Stimulated activated CD8-positive, alpha-beta memory T cell treated with anti-CD3 and anti-CD28 coated beads, Interleukin-15, amount 100 ng/mL, for 24 hours (primary cell): ENCODE results near the gene TADA3.
A peak's percentile ranks its signal among the peaks of the same experiment; 100 is the strongest.

Experiments
- DNase-seq: peaks from one replicate; pipeline ENCODE4 v3.0.0-alpha.2; 2020; ENCODE audit warnings: low read depth

TADA3 gene, protein sequence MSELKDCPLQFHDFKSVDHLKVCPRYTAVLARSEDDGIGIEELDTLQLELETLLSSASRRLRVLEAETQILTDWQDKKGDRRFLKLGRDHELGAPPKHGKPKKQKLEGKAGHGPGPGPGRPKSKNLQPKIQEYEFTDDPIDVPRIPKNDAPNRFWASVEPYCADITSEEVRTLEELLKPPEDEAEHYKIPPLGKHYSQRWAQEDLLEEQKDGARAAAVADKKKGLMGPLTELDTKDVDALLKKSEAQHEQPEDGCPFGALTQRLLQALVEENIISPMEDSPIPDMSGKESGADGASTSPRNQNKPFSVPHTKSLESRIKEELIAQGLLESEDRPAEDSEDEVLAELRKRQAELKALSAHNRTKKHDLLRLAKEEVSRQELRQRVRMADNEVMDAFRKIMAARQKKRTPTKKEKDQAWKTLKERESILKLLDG

DNA sequence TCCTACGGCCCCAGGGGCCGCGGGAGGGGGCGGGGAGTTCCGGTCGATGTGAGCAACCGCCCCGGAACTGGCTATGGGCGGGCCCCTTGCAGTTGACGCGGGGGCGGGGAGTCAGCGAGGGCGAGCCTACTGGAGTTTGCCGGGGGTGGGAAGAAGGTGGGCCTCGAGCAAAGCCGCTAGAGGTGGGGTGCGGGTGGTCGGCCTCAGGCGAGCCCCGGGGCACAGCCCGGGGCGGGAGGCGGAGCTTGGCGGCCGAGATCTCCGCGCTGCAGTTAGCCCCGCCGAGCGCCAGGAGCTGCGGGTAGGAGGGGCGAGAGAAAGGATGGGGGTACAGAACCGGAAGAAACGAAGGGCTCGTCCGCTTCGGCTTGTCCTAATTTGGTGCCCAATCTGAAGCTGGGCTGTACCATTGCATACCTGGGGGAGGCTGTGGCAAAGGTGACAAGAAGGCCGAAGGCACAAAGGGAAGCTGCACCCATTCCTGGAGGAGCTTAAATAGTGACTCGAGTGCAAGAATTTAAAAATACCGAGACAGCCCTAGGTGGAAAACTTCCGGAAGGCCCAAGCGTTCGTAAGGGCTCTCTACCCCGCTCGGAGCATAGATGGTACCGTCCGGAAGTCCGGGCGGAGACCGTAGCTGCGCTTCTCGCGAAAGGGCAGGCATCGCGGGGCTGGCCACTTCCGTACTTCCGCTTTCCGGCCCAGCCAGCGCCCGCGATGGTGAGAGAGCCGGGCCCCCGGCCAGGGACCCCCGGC, at the start of gene TADA3, which contains the start of gene ARPC4:
TSS of gene TADA3 (minus strand) at position 69 of the 756 bp plus-strand sequence. CDS start 1,007 bp downstream, outside the sequence.
TSS of gene ARPC4 (plus strand) at position 678 of the 756 bp plus-strand sequence. CDS start at position 718, 40 bp downstream.
- DNase-seq, result peak; percentile 78

DNA sequence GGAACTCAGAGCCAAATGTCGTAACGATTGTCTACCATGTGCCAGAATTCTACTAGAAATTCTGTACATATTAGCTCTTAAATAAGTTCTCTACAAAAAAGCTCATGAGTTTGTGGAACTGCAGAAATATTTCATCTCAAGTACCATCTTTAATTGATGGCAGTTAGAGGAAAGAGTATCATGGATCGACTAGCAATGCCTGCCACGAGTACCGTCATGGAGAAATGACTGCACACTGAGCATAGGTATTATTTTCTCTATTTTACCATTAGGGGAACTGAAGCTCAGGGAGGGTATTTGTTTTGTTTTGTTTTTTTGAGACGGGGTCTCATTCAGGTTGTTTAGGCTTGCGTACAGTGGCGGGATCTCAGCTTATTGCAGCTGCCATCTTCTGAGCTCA, 48.7 kb upstream of the TADA3 start:
- DNase-seq, result no peak

DNA sequence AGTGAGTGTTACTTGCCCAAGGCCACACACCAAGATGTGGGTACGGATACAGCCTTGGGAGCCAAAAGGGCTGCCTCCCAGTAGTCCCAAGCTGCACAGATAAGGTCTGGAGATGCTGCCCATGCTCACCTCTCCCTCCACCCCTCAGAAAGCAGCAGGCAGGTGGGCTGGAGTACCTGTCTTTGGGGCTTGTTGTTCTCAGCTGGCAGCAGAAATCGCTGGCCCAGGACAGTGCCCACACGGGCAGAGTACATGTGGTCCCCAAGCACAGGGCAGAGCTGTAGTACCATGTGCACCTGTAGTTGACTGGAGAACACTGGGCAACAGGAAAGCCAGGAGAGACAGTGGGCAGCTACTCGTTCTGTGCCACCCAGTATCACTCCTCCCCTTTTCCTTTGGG, 46.6 kb upstream of the TADA3 start:
- no peak for DNase-seq

DNA sequence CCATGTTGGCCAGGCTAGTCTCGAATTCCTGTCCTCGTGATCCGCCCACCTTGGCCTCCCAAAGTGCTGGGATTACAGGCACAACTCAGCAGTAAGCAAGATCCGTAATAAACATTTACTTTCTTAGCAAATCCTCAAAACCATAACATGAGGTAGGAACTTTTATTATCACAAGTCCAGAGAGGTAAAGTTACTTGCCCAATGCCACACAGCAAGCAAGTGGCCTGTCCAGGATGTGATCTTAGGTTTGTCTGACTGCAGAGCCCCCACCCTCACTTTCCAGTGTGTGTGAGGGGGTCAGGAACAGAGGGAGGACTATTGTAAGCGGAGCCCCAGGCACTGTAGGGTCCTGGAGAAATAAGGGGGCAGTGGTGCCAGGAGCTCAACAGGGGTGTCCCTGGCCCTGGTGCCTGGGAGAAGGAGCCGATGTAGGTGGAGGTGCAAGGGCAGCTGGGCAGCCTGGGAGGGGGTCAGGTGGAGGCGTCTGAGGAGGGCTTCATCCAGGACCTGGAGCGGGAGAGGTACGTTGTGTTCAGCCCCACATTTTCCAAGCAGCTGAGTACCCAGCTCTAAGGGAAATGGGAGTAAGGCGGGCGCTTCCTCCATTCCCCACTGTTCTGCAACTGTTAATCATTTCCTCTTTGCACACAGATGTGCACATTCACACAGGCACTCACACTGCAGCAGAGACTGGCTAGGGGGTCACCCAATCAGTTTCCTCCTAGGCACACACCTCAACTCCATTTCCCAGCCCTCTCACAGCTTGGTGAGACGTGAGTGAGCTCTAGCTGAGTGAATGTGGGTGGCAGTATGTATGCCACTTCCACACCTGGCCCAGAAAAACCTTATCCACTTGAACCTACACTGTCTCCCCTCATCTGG, 45.7 kb upstream of the TADA3 start:
- no peak for DNase-seq

DNA sequence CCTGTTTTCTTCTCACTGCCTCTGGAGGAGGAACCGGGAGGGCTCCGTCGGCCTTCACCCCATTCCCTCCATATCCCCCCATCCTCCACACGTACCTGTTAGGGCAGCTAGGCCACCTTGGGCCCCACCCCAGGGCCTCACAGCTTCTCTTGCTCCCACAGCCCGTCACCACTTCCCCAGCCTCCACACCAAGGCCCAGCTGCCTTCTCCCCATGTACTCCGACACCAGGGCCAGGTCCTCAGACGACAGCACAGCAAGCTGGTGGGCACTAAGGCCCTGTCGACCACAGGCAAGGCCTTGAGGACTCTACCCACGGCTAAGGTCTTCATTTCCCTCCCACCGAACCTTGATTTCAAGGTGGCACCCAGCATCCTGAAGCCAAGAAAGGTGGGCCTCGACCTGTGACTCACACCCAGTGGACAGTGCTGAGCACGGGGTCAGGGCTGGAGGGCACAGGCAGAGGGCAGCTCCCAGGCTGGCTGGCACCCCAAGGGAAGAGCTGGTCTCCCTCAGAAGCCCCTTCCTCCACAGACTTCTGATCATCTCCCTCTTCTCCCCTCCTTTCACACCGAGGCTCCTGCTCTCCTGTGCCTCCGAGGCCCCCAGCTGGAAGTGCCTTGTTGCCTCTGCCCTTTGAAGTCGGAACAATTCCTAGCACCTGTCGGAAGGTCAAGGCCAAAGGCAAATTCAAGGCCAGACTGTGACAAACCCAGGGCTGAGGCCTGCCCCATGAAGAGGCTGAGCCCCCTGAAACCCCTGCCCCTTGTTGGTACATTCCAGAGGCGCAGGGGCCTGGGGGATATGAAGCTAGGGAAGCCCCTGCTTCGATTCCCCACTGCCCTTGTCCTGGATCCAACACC, 42.5 kb upstream of the TADA3 start:
- DNase-seq, result no peak

DNA sequence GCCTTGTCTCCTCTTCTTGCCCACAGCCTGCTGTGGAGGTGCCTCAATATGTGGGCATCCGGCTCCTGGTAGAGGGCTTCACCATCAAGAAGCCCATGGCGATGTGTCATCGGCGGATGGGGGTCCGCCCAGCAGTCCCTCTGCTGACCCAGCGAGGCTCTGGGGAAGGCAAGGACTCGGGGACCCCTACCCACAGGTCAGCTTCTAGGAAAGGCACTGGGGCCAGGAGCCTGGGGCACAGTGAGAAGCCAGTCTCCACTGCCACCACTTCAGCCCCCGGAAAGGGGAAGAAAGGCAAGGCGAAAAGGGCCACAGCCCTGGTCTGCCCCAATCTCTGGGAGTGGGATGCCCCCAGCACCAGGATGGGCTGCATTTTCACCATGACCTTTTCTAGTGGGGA, 40.8 kb upstream of the TADA3 start:
- no peak for DNase-seq

DNA sequence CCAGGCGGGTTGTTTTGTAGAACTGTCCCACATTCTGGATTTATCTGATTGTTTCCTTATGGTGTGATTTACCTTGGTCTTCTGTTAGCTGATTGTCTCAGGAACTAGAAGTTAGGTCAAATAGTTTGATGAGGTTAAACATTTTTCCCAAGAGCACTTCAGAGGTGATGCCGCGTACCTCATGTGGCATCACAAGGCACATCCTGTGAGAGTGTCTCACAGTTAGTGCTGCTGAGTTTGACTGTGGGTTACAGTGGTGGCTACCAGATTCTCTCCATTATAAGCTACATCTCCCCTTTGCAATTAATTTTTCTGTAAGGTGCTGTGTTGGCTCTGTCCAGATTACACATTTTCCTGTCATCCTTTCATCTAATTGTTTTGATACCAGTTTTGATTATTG, 39.0 kb upstream of the TADA3 start:
- no peak for DNase-seq

DNA sequence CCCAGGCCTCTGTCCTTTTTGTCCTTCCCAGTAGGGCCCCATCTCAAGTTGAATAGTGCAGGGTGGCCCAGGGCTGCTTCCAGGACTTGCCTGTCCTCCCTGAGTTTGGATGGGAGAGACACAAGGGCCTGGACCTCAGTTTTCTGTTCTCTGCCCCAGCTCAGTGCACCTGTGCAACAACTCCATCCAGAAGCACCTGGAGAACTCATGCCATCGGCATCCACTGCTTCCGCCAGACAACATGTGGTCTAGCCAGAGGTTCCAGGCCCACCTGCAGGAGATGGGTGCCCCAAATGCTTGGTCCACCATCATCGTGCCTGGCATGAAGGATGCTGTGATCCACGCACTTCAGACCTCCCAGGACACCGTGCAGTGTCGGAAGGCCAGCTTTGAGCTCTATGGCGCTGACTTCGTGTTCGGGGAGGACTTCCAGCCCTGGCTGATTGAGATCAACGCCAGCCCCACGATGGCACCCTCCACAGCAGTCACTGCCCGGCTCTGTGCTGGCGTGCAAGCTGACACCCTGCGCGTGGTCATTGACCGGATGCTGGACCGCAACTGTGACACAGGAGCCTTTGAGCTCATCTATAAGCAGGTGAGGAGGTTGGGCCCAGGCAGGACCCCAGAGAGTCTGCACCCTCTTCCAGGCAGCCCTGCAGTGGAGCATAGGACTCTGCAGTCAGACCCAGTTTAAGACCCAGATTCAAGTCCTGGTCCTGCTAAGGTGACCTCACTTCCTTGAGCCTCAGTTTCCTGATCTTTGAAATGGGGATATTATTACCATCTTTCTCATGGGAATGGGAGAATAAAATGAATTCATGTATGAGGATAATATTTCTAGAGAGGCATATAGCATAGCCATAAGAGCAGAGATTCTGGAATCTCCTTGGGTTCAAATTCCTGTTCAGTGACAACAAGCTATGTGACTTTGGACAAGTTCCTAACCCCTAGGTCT, 36.8 kb upstream of the TADA3 start:
- no peak for DNase-seq

DNA sequence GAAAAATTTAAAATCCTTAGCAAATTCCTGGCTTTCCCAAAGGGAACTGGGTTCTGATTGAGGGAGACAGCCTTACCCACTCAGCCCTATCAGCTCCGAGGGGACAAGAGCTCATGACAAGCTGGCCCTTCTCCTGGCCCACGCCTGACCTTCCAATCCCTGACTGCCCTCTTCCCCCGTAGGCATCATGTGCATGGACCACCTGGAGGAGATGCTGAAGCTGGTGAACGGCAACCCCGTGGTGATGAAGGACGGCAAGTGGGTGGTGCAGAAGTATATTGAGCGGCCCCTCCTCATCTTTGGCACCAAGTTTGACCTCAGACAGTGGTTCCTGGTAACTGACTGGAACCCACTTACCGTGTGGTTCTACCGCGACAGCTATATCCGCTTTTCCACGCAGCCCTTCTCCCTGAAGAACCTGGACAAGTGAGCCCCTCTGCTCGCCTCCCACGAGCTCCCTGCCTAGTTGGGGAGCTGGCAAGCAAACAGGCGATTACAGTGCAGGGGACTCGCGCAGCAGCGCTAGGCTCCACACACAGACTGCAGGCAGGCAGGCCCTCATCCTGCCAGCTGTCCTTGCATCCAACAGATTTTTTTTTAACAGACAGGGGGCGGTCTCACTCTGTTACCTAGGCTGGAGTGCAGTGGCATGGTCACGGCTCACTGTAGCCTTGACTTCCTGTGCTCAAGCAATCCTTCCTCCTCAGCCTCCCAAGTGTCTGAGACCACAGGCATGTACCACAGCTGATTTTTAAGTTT, 34.7 kb upstream of the TADA3 start:
- DNase-seq, result no peak

DNA sequence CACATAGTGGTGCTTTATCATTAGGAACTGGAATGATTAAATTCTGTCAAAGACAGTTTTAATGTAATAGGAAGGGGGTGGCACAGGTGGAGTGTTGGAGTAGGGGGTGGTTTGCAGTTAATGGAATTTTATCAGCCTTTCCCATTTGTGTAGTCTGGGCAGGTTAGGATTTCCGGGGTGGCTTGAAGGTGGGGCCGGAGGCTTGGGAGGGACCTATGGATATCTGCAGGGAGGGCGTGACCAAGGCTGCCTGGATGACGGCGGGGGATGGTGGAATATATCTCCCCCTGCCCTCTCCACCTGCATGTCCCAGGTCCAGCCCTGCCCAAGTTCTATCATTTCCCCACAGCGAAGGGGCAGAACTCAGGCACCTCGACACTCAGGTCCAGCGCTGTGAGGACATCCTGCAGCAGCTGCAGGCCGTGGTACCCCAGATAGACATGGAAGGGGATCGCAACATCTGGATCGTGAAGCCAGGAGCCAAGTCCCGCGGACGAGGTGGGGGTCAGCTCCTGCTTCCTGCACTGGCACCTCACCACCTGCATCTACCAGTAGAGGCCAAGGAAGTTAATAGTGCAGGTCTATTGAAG, 33.3 kb upstream of the TADA3 start:
- DNase-seq, result no peak

DNA sequence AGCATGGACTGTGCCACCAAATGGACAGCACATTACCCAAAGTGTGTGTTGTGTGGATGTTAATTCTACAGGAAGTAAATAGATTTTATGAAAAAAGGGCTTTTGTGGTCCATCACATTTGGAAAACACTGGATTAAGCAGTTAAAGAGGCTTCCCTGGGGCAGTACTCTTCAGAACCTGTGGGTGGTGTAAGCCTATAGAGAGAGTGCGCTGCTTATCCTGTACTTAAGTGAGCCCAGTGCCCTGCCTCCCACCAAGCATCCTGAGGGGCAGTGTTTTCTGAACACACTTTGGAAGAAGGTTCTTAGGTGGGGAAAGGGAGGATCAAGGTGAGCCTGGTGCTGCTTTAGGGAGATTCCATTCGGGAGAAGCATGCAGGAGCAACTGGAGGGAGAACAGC, 28.7 kb upstream of the TADA3 start:
- DNase-seq, result no peak

DNA sequence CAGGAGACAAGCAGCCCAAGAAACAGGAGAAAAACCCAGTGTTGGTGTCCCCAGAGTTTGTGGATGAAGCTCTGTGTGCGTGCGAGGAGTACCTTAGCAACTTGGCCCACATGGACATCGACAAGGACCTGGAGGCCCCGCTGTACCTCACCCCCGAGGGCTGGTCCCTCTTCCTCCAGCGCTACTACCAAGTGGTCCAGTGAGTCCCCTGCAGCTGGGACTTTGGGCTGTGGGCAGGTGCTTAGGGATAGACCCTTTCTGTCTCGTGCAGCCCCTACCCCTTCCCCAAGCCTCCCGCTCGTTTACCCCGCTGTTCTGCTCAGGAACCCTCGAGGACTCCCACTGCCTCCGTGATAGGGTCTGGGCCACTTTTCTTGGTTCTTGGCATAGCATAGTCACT, 28.3 kb upstream of the TADA3 start:
- no peak for DNase-seq

DNA sequence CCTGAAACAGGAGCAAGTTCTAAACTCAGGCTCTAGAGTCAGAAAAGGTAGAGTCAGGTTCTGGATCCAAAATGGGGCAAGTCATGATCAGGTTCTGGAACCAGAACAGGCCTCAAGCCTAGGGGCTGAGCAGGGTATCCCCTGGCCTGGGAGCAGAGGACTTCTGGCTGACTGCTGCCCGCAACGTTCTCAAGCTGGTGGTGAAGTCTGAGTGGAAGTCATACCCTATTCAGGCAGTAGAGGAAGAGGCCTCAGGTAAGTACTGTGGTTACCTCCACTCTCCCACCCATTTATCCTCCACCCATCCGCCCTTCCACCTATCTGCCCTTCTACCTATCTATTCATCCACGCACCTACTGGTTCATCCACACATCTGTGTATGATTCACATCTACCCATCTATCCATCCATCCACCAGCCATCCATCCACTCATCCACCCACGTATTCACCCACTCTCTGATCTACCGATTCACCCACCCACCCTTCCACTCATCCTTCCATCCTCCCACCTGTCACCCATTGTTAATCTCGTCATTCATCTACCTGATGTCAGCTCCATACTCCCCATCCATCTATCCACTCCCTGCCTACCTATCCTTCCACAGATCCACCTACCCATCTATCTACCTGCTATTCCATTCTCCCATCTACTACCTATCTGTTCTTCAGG, 26.5 kb upstream of the TADA3 start:
- no peak for DNase-seq

DNA sequence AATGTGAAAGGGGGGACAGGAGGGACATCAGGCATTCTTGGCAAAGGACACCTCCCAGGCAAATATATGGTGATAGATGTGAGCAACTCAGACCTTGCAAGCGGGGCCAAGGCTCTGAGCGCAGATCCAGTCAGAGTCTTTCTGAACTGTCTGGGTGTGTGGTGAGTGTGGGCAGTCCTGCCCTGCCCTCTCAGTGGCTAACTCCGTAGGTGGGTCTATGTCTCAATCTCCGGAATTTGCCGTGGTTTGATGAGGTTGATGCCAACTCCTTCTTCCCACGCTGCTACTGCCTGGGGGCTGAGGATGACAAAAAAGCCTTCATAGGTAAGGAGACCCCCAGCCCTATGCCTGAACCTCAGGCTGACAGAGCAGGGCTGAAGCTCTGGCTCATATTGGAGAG, 25.2 kb upstream of the TADA3 start:
- DNase-seq, result no peak

DNA sequence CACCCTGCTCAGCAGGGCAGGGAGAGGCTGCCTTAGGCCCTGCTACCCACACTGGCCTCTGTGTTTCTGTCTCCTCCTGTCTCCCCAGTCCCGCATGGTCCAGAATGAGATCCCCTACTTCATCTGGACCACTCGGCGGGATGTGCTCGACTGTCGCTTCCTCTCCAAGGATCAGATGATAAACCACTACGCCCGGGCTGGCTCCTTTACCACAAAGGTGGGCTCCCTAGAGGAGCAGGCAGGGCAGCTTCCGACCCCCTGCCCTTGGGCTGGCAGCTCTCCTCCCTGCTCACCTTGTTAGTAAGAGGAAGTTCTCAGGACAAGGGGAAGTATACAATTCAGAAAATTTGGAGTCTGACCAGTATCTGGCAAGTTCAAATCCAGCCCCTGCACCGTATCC, 23.7 kb upstream of the TADA3 start:
- DNase-seq, result no peak

DNA sequence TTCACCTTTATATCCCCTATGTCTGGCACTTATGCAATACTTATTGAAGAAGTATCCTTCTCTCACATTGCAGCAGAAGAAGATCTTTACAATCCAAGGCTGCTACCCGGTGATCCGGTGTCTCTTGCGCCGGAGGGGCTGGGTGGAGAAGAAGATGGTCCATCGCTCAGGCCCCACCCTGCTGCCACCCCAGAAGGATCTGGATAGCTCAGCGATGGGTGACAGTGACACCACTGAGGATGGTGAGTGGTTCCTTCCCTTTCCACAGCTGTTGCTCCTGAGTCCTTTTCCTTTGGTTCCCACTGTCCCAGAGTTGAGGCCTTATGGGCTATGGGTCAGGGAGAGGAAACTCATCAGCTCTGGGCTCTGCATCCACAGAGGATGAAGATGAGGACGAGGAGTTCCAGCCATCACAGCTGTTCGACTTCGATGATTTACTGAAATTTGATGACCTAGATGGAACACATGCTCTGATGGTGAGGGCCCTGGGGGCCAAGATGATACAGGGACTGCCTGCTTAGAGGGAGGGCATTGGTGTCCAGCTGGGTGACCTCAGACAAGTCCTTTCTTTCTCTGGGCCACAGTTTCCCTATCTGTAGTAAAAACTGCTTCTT, 20.7 kb upstream of the TADA3 start:
- DNase-seq, result no peak

DNA sequence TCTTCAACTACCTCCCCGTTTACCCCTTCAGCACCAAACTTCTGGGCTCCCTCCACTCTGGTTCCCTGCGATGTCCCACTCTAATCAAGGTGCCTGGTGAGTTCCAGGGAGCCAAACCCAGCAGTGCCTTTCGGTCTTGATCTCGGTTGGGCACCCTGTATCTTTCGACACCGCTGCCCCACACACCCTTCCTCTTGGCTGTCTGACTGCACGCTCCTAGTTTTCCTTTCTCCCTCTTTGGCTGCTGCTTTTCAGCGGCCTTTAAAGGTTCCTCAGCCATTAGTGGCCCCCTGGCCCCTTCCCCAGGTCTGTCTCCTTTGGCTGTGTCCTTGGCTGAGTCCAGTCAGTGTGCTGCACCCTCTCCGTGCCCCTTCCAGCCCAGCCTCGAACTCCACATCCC, 18.6 kb upstream of the TADA3 start:
- no peak for DNase-seq

DNA sequence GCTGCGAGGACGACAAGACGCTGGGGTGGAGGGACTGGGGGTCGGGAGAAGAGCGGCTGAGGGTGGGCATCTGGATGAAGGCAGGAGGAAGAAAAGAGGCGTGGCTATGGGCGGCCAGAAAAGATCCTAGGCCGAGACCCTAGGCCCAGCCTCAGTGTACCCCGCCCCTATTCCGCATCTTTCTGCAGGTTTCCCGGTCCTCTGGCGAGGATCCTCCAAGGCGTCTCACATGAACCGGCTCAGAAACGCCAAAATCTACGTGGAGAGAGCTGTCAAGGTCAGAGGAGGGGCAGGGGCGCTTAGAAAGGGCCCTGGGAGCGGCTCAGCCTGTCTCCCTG, 18.1 kb upstream of the TADA3 start:
- DNase-seq, result no peak
